Endothelial cell of umbilical vein (primary cell): ENCODE measurements around the gene NKTR. TPM values are rescaled to one million over a fixed set of nuclear protein-coding genes. Genes with fewer than 3 reads are reported as not detected.

Source experiments
- BruUV-seq: library from RNA; stranded (reverse); fragments of 400-500 nt; replicated peaks from 2 replicates; lab custom pipeline; 2021; lab: Mats Ljungman, UMichigan
- CTCF ChIA-PET: fragments of 300-600, 350-600 bp; sonication (Branson Sonifier 250); formaldehyde crosslinking; loops from one replicate; lab custom pipeline; 2021; ENCODE audit warnings: antibody characterized with exemption, inconsistent platforms; lab: Charles Lee
- POLR2A ChIA-PET: fragments of 300-600, 350-600 bp; sonication (Branson Sonifier 250); formaldehyde crosslinking; loops from one replicate; lab custom pipeline; 2021; ENCODE audit warnings: antibody characterized with exemption, inconsistent platforms; lab: Charles Lee
- DNase-seq: peaks from one replicate; pipeline ENCODE4 v3.0.0-alpha.2; 2011; ENCODE audit warnings: low read depth, low spot score
- FAIRE-seq: peaks from 2 replicates; lab custom pipeline; 2011; peaks lifted over from hg19 to GRCh38; lab: Jason Lieb, UNC
- H2AFZ ChIP-seq: 2 replicates; pipeline ENCODE4 v1.6.0; 2012; ENCODE audit warnings: low read depth, low read length, control low read depth, inconsistent platforms
- H3K27ac ChIP-seq: 2 replicates; pipeline ENCODE4 v1.5.1; 2011; ENCODE audit warnings: low read depth, mild to moderate bottlenecking, control low read depth, low read length, moderate library complexity; ENCODE audit not compliant: insufficient read depth
- H3K27me3 ChIP-seq, 2 experiments: 2 replicates each; pipeline versions ENCODE4 v1.6.0 to v1.6.1; 2011; ENCODE audit warnings: low read length in 2 of 2, mixed read lengths in 1 of 2; ENCODE audit not compliant: control insufficient read depth in 2 of 2, insufficient read depth in 2 of 2
- H3K36me3 ChIP-seq, 2 experiments: 2 replicates in 1 of 2; 3 replicates in 1 of 2; pipeline ENCODE4 v1.5.1; 2011; ENCODE audit warnings: low read length in 2 of 2, mild to moderate bottlenecking in 1 of 2, moderate library complexity in 1 of 2; ENCODE audit not compliant: control insufficient read depth in 2 of 2, insufficient read depth in 2 of 2; ENCODE audit errors: extremely low read depth in 1 of 2
- H3K4me1 ChIP-seq: 3 replicates; pipeline ENCODE4 v1.5.1; 2011; ENCODE audit warnings: mild to moderate bottlenecking, low read length; ENCODE audit not compliant: control insufficient read depth, insufficient read depth; ENCODE audit errors: extremely low read depth
- H3K4me2 ChIP-seq: 2 replicates; pipeline ENCODE4 v1.6.1; 2011; ENCODE audit warnings: low read length, control low read depth, mixed read lengths; ENCODE audit not compliant: insufficient read depth
- H3K4me3 ChIP-seq, 3 experiments: fragments of 200-600 bp in 1 of 3; sonication (generic), shearing (Covaris generic) in 1 of 3; replicated peaks in 1 of 3; 2 replicates each; pipeline ENCODE4 v1.5.1; 2011 to 2016; ENCODE audit warnings: control low read depth in 3 of 3, low read length in 3 of 3, mild to moderate bottlenecking in 2 of 3, inconsistent platforms in 1 of 3, low read depth in 1 of 3, moderate library complexity in 1 of 3; ENCODE audit not compliant: insufficient read depth in 1 of 3
- H3K79me2 ChIP-seq: 2 replicates; pipeline ENCODE4 v1.6.0; 2012; ENCODE audit warnings: low read length, inconsistent platforms; ENCODE audit not compliant: control insufficient read depth, insufficient read depth
- H3K9ac ChIP-seq: replicated peaks from 2 replicates; pipeline ENCODE3; 2011; ENCODE audit warnings: low read length, control low read depth; ENCODE audit not compliant: insufficient read depth; ENCODE audit errors: extremely low read depth
- H3K9me1 ChIP-seq: replicated peaks from 3 replicates; pipeline ENCODE4 v1.6.0; 2011; ENCODE audit warnings: mild to moderate bottlenecking, low read length; ENCODE audit not compliant: control insufficient read depth, insufficient read depth; ENCODE audit errors: extremely low read depth
- H3K9me3 ChIP-seq: replicated peaks from 2 replicates; pipeline ENCODE4 v1.5.1; 2012; ENCODE audit warnings: low read length, inconsistent platforms; ENCODE audit not compliant: control insufficient read depth, insufficient read depth
- H4K20me1 ChIP-seq: replicated peaks from 2 replicates; pipeline ENCODE3; 2011; ENCODE audit warnings: mild to moderate bottlenecking, low read length; ENCODE audit not compliant: control insufficient read depth, insufficient read depth; ENCODE audit errors: extremely low read depth
- EZH2 ChIP-seq: IDR thresholded peaks from 2 replicates; pipeline ENCODE4 v1.6.1; 2012; ENCODE audit warnings: borderline replicate concordance, low read depth, mild to moderate bottlenecking, moderate library complexity, low read length, inconsistent platforms; ENCODE audit not compliant: severe bottlenecking
- FOS ChIP-seq: IDR thresholded peaks from 2 replicates; pipeline ENCODE4 v1.6.1; 2011; ENCODE audit warnings: mild to moderate bottlenecking, low read length, moderate library complexity, borderline replicate concordance; ENCODE audit not compliant: insufficient read depth
- GATA2 ChIP-seq: IDR thresholded peaks from 2 replicates; pipeline ENCODE4 v1.7.0; 2011; ENCODE audit warnings: low read depth, mild to moderate bottlenecking, moderate library complexity, mixed read lengths, low read length; ENCODE audit not compliant: insufficient read length, insufficient read depth
- JUN ChIP-seq: IDR thresholded peaks from 2 replicates; pipeline ENCODE4 v1.6.1; 2011; ENCODE audit warnings: borderline replicate concordance, low read depth; ENCODE audit not compliant: insufficient read length, insufficient read depth
- MYC ChIP-seq: IDR thresholded peaks from one replicate; pipeline ENCODE4 v1.6.1; 2011; ENCODE audit warnings: mild to moderate bottlenecking, low read depth, low read length
- POLR2A ChIP-seq: IDR thresholded peaks from 2 replicates; pipeline ENCODE4 v1.6.1; 2012; ENCODE audit warnings: low read depth, mild to moderate bottlenecking, control low read depth, low read length
- POLR2AphosphoS5 ChIP-seq: IDR thresholded peaks from 2 replicates; pipeline ENCODE4 v1.6.1; 2012; ENCODE audit warnings: low read depth, mild to moderate bottlenecking, control low read depth, low read length, moderate library complexity; ENCODE audit not compliant: insufficient read depth
- dilution Hi-C: fragments of 300-500 bp; cut with MboI; formaldehyde crosslinking; loops from one replicate; pipeline ENCODE4 v1.15.0; 2019; ENCODE audit warnings: low sequenced_read_pairs; ENCODE audit not compliant: extremely low pct_ligation_motif_present
- intact Hi-C: fragments of 100-400 bp; cut with micrococcal nuclease; formaldehyde crosslinking; loops from one replicate; pipeline ENCODE4 v1.10.0; 2022
- polyA plus RNA-seq, 4 experiments: library from polyadenylated mRNA; depleted of rRNA in 3 of 4; stranded (reverse) in 3 of 4; unstranded in 1 of 4; fragments of >200 nt; gene quantifications; 2 replicates each; pipeline versions ENCODE4 v1.2.1 to v1.2.3, GENCODE V29; 2011 to 2012; ENCODE audit warnings: missing spikeins in 1 of 4
- total RNA-seq: library from RNA; stranded (reverse); gene quantifications from 2 replicates; pipeline ENCODE4 v1.2.3, GENCODE V29; 2021
- TF ChIP-seq, protein P1 (sequence below), 2 donors: IDR thresholded peaks; 1 replicate in 1 of 2; 2 replicates in 1 of 2; pipeline ENCODE4 v1.5.1; 2011; ENCODE audit warnings: low read length in 2 of 2, mild to moderate bottlenecking in 2 of 2, moderate library complexity in 2 of 2, control low read depth in 1 of 2, inconsistent platforms in 1 of 2, low read depth in 1 of 2; ENCODE audit not compliant: insufficient read depth in 1 of 2; ENCODE audit errors: extremely low read depth in 1 of 2
- TF ChIP-seq, protein P2 (sequence below): IDR thresholded peaks from 2 replicates; pipeline ENCODE4 v1.6.1; 2011; ENCODE audit not compliant: insufficient read depth, insufficient read length

The NKTR gene
- total and polyA plus RNA-seq, 2 donors (not counting 3 experiments of a cell fraction or from before 2014, with no cell fraction given): 27.4 to 99.0 TPM

DNA sequence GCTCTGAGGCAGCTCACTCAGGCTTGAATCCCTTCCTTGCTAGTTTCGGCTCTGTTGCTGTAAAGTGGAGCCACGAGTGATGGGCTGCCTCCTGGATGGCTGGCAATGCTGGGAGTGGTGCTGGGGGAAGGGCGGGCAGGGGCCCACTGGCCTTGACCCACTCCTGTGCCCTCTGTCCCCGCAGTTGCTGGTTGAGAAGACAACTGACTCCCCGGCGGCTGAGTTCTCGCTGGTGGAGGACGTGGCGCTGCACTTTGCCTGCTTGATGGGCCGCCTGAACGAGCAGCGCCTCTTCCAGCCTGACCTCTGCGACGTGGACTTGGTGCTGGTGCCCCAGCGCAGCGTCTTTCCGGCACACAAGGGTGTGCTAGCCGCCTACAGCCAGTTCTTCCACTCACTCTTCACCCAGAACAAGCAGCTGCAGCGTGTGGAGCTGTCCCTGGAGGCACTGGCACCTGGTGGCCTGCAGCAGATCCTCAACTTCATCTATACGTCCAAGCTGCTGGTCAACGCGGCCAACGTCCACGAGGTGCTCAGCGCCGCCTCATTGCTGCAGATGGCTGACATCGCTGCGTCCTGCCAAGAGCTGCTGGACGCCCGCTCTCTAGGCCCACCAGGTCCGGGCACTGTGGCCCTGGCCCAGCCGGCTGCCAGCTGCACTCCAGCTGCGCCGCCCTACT is 57.7 kb downstream of the NKTR start:
- Histone ChIP-seq H2AFZ (no peak overlapping the region), H3K9me1 (no peaks in the 10 kb centered on the region), H3K27me3 (no peaks in the 10 kb centered on the region), H3K4me2 (no peak overlapping the region), H3K36me3 (peaks cover 0 to 10% of the 10 kb centered on the region in 2 experiments), H3K9ac (no peak overlapping the region), H4K20me1 (no peaks in the 10 kb centered on the region), H3K4me3 (no peak overlapping the region), H3K4me1 (peaks cover 20% of the 10 kb centered on the region), H3K9me3 (no peaks in the 10 kb centered on the region), H3K79me2 (peaks cover 22% of the 10 kb centered on the region), H3K27ac (no peak overlapping the region)
- no TSS peak for BruUV-seq
- ChIA-PET POLR2A (no interaction called here), CTCF (interaction anchor here (1.0 kb wide), 1 partner anchor 11 kb away, joined by 4 read pairs; no protein-coding TSS in a partner anchor)
- intact Hi-C loops (no loop called here), dilution Hi-C loops (no loop called here)
- no peak for DNase-seq
- TF ChIP-seq POLR2AphosphoS5: no peak
- TF ChIP-seq EZH2: no peak
- TF ChIP-seq, protein P1, sequence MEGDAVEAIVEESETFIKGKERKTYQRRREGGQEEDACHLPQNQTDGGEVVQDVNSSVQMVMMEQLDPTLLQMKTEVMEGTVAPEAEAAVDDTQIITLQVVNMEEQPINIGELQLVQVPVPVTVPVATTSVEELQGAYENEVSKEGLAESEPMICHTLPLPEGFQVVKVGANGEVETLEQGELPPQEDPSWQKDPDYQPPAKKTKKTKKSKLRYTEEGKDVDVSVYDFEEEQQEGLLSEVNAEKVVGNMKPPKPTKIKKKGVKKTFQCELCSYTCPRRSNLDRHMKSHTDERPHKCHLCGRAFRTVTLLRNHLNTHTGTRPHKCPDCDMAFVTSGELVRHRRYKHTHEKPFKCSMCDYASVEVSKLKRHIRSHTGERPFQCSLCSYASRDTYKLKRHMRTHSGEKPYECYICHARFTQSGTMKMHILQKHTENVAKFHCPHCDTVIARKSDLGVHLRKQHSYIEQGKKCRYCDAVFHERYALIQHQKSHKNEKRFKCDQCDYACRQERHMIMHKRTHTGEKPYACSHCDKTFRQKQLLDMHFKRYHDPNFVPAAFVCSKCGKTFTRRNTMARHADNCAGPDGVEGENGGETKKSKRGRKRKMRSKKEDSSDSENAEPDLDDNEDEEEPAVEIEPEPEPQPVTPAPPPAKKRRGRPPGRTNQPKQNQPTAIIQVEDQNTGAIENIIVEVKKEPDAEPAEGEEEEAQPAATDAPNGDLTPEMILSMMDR (IDR thresholded peaks at IDR 0.05; ENCODE audit: extremely low read depth in 1 of 2, insufficient read depth in 1 of 2, low read depth in 1 of 2, low read length in 2 of 2): no peak
- TF ChIP-seq MYC: no peak
- TF ChIP-seq, protein P2, sequence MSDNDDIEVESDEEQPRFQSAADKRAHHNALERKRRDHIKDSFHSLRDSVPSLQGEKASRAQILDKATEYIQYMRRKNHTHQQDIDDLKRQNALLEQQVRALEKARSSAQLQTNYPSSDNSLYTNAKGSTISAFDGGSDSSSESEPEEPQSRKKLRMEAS: no peak
- no peak for TF ChIP-seq JUN
- no peak for TF ChIP-seq FOS
- no peak for TF ChIP-seq POLR2A
- TF ChIP-seq GATA2: no peak
- FAIRE-seq: no peak
